Measurements from ENCODE around the gene VSTM5.

The VSTM5 gene

GRCh38 chr11:93842034-93842433, 8.4 kb downstream of the VSTM5 start:
- no peak for DNase-seq

- no peak for DNase-seq
Measured at GRCh38 chr11:93841446-93841845, 9.0 kb downstream of the VSTM5 start.

DNA sequence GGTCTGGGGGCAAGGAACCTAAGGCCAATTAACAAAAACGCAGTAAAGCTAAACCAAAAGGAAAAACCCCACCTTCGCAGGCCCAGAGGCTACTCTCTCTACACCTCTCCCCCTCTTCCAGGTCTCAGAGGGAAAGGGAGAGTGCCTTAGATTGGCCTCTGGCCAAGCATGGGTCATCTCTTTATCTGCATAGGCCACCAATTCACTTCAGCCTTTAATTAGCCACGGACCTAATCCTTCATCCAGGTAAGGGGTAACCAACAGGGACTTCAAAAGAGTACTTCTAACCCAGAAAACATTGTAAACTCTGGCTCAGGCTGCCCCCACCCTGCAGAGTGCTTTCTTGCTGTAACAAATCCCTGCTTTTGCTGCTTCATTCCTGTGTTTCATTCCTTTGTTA, 9.4 kb downstream of the VSTM5 start:
- no peak for DNase-seq

- DNase-seq, result no peak
Measured at GRCh38 chr11:93840180-93840579, 10.2 kb downstream of the VSTM5 start.

- no peak for DNase-seq
Measured at GRCh38 chr11:93838967-93839366, 11.5 kb downstream of the VSTM5 start.

DNA sequence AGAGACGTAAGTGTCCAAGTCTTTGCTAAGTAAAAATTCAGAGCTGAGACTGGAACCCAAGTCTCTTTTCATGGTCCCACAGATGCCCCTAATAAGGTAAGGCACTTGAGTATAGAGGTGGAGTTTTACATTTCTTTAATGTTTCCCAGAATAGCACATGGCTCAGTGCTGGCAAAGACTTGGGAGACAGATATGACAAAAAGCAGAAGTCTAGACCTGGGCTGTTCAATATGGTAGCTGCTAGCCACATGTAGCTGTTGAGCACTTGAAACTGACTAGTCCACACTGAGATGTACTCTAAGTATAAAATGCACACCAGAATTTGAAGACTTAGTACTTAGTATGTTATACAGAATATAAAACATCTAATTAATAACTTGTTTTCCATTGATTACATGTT, 17.6 kb downstream of the VSTM5 start:
- DNase-seq, result no peak

DNA sequence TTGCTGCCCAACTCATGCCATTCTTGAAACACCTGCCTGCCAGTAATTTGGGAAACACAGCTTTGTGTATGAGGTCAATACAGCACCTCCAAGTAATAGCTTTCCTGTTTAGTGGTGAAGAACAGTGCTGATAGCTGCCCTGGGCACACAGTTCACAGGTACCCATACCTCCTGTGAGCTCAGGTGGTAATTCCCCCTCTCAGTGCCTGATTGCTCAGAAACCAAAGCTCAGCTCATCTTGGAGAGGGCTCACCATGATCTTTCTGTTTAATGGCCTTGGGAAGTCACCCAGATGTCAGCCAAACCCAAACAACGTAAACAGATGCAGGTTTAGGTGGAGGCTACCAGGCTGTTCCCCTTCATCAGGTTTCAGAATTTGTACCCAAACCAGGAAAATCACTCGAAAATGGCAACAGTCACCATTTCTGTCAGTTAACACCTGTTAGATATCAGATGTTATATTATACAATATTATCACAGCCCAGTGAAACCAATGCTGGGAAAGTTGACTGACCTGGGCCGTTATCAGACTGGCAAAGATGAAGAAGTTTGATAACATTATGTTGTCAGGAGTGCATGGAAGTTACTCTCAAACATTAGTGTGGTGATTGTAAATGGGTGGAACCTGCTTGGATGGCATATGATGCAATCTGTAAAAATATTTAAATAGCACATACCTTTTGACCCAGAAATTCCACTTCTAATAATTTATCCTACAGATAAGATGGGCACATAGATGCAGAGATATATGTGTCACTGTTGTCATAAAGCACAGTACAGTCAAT, 18.9 kb downstream of the VSTM5 start:
- DNase-seq, result no peak

DNA sequence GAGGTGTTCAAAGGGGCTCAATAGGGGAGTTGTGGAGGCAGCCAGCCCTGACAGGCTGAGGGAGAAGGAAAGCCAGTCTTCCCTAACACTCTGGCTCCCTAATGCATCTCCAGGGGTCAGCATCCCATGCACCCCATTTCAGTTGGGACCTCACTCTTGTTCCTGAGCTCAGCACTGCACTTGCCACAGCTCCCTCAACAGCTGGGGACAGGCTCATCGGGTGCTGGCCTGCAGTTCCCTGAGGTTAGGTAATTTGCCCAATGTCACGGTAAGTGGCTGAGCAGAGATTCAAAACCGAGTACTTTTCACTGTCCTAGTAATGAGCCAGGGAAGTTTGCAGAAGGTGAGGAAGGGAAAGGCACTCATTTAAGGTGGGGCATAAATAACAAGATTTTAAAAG, 20.8 kb downstream of the VSTM5 start:
- no peak for DNase-seq

DNA sequence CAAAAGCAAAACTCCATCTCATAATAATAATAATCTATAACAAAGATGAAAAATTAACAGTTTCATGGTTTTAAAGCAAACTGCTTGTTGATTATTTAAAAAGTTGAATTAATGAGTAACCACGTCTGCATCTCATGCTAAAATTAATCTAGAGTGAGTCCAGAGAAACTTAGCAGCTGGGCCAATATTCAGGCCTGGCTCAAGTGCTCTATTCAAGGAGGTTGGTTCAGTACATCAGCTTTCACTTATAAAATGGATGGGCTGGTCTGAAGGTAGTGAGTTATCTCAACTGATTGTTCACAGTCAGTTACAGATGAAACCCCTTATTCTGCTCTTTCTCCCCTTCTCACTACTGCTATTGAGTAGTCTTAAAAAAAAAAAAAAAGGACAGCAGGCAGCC, 23.1 kb downstream of the VSTM5 start:
- no peak for DNase-seq

GRCh38 chr11:93823210-93823609, 27.2 kb downstream of the VSTM5 start:
- DNase-seq, result no peak

GRCh38 chr11:93822359-93822758, 28.1 kb downstream of the VSTM5 start:
- no peak for DNase-seq

- DNase-seq, result no peak
Measured at GRCh38 chr11:93821617-93822016, 28.8 kb downstream of the VSTM5 start.

DNA sequence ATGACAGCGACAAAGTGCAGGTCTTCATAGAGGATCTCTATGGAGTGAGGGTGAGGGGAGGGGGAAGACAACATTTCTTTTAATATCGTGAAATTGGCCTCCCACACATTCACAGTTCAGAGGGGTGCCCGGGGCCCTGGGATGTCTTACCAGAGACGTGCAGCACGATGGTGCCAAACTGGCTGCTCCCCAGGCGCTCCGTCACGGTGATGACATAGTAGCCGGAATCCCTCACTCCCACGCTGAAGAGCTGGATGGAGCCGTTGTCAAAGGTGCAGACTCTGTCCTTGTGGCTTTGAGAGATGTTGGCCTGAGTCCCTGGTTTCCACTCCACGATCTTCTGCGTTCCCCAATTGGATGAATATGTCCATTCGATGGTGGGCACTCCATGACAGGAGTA, 29.6 kb downstream of the VSTM5 start:
- DNase-seq, result no peak

DNA sequence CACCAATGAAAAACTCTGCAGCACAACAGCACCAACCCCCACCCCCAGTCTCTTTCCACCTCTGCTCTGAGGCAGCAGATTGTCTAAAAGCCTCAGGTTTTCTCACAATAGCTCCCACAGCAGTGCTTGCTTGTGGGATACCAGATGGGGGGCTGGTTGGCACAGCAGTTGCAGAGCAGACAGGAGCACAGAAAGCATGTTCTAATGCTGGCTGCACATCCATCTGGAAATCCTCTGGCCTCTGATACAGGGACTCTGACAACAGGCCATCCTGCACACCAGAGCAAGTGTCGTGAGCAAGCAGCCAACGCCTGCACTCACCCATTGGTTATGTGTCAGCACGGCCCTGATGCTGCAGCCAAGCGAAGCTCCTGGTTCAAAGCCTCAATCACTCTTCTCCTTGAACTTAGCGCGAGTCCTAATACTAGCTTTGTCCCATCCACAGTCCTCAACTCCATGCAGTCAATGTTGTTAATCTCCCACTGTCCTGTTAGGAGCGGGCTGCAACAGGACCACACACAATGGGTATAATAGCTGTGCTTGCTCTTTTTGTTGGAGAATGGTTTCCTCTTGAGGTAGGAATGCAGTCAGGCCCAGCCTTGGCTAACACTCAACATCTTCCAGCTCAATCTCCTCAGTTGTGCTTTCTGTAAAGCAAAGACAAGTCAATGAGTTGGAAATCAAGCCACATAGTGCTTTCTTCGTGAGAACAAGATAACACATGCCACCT, 30.3 kb downstream of the VSTM5 start:
- DNase-seq, result no peak

GRCh38 chr11:93817426-93818348, 32.7 kb downstream of the VSTM5 start:
- no peak for DNase-seq

- no peak for DNase-seq
Measured at GRCh38 chr11:93814966-93815633, 35.3 kb downstream of the VSTM5 start.

DNA sequence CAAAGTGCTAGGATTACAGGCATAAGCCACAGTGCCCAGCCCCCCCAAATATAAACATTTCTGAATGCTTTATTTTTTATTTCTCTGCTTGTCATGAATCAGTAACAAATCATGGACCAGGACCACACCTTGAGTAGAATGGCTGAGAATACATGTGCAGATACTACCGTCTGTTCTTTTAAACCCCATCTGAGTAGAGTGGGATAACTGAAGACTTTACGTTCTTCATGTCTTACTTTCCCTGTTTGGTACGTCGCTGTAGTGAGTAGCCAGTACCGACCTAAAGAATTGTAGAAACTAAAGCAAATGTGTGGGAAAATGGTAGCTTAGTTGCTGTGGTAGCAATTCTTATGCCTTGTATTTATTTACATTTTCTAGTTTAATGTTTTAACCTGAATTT, 36.4 kb downstream of the VSTM5 start:
- DNase-seq, result no peak

GRCh38 chr11:93807980-93808379, 42.4 kb downstream of the VSTM5 start:
- no peak for DNase-seq

GRCh38 chr11:93804879-93805278, 45.5 kb downstream of the VSTM5 start:
- no peak for DNase-seq

- DNase-seq, result no peak
Measured at GRCh38 chr11:93801366-93801765, 49.1 kb downstream of the VSTM5 start.

GRCh38 chr11:93796441-93797231, 53.8 kb downstream of the VSTM5 start:
- DNase-seq, result no peak

- no peak for DNase-seq
Measured at GRCh38 chr11:93791493-93791892, 58.9 kb downstream of the VSTM5 start.
